ENCODE results near the gene PDCD10. TPM values are rescaled to one million over a fixed set of nuclear protein-coding genes. Genes with fewer than 3 reads are reported as not detected.
A peak's percentile ranks its signal among the peaks of the same experiment; 100 is the strongest.

Gene PDCD10
- total and polyA plus RNA-seq, 4 experiments from 2014 or later, result 43.8 to 133 (median 77.3) TPM

DNA sequence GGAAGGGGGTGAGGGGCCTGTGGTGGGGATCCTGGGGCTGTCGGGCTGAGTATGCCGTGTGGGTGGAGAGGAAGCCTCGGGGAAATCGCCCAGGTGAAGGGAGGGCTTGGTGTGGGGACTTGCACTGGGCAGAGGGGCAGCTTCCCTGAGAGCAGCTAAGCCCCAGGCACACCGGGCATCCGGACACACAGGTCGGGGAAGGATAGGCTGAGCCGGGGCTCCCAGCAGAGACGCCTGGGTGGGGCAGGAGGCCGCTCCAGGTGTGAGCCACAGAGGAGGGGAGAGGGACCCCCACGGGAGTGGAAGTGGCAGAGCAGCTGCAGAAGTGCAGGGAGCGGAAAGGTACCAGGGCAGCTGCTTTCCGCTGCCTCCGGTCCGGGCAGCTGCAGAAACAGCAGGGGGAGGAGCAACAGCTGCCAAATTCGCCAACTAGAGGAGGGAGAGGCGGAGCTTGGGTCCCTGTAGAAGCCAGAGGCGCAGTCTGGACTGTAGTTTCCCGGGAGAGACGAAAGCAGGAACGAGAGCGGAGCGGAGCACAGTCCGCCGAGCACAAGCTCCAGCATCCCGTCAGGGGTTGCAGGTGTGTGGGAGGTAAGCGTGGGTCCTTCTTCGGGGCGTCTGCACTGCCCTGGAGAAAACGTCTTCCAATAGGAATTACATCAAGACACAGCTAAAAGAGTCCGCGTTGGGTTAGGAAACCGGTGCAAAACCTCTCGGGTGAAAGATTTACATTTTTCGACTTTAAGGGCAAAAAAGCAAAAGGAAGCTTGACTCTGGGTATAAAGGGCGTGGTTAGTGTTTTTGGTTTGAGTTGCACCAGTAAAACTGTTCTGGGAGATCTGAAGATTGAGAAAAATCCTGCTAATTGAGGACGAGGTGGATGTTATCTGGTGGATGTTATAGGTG lies 794 bp upstream of the PDCD10 start, which contains the start of gene SERPINI1:
Gene SERPINI1 (plus strand): TSS at position 489 of the 906 bp plus-strand sequence. CDS start 53,408 bp downstream, outside the sequence.
- H3K27me3 ChIP-seq (ENCODE audit: insufficient read depth, low read length), result no peaks in the 10 kb centered on the region
- Mint-ChIP-seq H3K27me3 (no peaks in the 10 kb centered on the region), H3K4me1 (peaks cover 6 to 32% (median 19%) of the 10 kb centered on the region in 4 donors), H3K27ac (no peak within 1 kb of the TSS), H3K9me3 (no peaks in the 10 kb centered on the region), H3K36me3 (peaks cover 0 to 5% of the 10 kb centered on the region in 2 donors), H3K4me3 (peak within 1 kb of the TSS in 1 of 8 donors; percentile 32)
- no peaks in the 10 kb centered on the region for H3K36me3 ChIP-seq (ENCODE audit: insufficient read depth, low read length)
- POLR2A ChIA-PET (ENCODE audit: partially characterized antibody), result interaction anchor here (1.1 to 1.8 kb wide), 5 partner anchors 12 to 48 kb away, joined by 3 to 8 read pairs (median 6); no protein-coding TSS in a partner anchor
- no peaks in the 10 kb centered on the region for H3K9me3 ChIP-seq (ENCODE audit: control insufficient read depth in 1 of 2, low read length in 2 of 2)
- DNase-seq, result peak in 3 of 5 donors; percentile 66 to 83 (median 74)
- intact Hi-C loops (cut with micrococcal nuclease), result loop anchor here (2.0 kb wide), 1 partner anchor 45 kb away; no protein-coding TSS in a partner anchor
- CTCF ChIA-PET (ENCODE audit: partially characterized antibody), result interaction anchor here (1.2 to 1.5 kb wide), 4 partner anchors 14 to 356 kb away, joined by 3 to 8 read pairs (median 5); partner anchors contain the start of gene ZBBX
- H3K27ac ChIP-seq (ENCODE audit: low read depth, low read length), result peak within 1 kb of the TSS; percentile 85
- H3K4me3 ChIP-seq (ENCODE audit: low read length in 2 of 2), result peak within 1 kb of the TSS; percentile 99 to 100
- H3K4me1 ChIP-seq (ENCODE audit: insufficient read depth, low read length), result peaks cover 48% of the 10 kb centered on the region

DNA sequence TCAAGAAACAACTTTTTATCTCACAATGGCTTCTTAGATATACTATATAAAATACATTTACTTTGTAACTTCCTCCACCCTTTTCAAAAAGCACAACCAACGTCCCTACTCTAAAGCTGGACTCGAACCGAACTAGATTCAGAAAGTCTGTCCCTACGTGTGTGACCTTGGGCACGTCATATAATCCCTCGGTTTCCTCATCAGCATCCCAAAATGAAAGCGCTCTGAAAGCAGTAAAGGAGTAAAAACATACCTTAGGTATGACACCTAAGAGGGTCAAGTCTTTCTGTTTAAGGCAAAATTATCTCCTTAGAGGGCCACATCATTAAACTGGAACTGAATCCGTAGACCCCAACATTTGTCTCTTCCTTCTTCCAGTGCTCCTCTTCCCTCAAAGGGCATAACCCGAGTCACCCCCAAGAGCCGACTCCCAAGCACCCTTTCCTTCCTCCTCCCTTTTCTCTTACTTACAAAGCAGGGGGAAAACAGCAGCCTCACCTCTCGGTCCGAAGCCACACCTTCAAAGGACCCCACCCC lies 663 bp downstream of the PDCD10 start:
- ChIA-PET CTCF (ENCODE audit: partially characterized antibody) (interaction anchor here (1.1 kb wide), 1 partner anchor 49 kb away, joined by 4 read pairs; no protein-coding TSS in a partner anchor), POLR2A (ENCODE audit: partially characterized antibody) (interaction anchor here (1.2 to 1.8 kb wide), 2 partner anchors 17 to 46 kb away, joined by 4 to 6 read pairs; no protein-coding TSS in a partner anchor)
- Mint-ChIP-seq H3K9me3 (no peaks in the 10 kb centered on the region), H3K27ac (no peak overlapping the region), H3K4me1 (peaks cover 14 to 36% (median 24%) of the 10 kb centered on the region in 4 donors), H3K4me3 (no peak overlapping the region), H3K27me3 (no peaks in the 10 kb centered on the region), H3K36me3 (peaks cover 0 to 5% of the 10 kb centered on the region in 2 donors)
- no peaks in the 10 kb centered on the region for H3K27me3 ChIP-seq (ENCODE audit: insufficient read depth, low read length)
- H3K4me1 ChIP-seq (ENCODE audit: insufficient read depth, low read length), result peaks cover 63% of the 10 kb centered on the region
- DNase-seq, result peak in 1 of 5 donors; percentile 37
- peak overlapping the region; percentile 85 for H3K27ac ChIP-seq (ENCODE audit: low read depth, low read length)
- H3K36me3 ChIP-seq (ENCODE audit: insufficient read depth, low read length), result no peaks in the 10 kb centered on the region
- H3K9me3 ChIP-seq (ENCODE audit: control insufficient read depth in 1 of 2, low read length in 2 of 2), result no peaks in the 10 kb centered on the region
- intact Hi-C loops (cut with micrococcal nuclease), result loop anchor here (1.0 to 2.0 kb wide), 2 partner anchors 9 to 43 kb away; no protein-coding TSS in a partner anchor
- peak overlapping the region; percentile 99 to 100 for H3K4me3 ChIP-seq (ENCODE audit: low read length in 2 of 2)

GRCh38 chr3:167732313-167733065 lies 2.2 kb downstream of the PDCD10 start:
- H3K4me3 ChIP-seq (ENCODE audit: low read length in 2 of 2), result no peak overlapping the region
- intact Hi-C loops (cut with micrococcal nuclease), result no loop called here
- DNase-seq, result no peak
- Mint-ChIP-seq H3K4me3 (peak overlapping the region in 4 of 8 donors; percentile 11 to 47 (median 35)), H3K4me1 (peaks cover 23 to 44% (median 35%) of the 10 kb centered on the region in 4 donors), H3K27ac (peak overlapping the region in 5 of 7 donors; percentile 3 to 77 (median 30)), H3K9me3 (no peaks in the 10 kb centered on the region), H3K36me3 (peaks cover 0 to 12% of the 10 kb centered on the region in 2 donors), H3K27me3 (no peaks in the 10 kb centered on the region)
- no peaks in the 10 kb centered on the region for H3K27me3 ChIP-seq (ENCODE audit: insufficient read depth, low read length)
- no peaks in the 10 kb centered on the region for H3K36me3 ChIP-seq (ENCODE audit: insufficient read depth, low read length)
- POLR2A ChIA-PET (ENCODE audit: partially characterized antibody), result no interaction called here
- peaks cover 78% of the 10 kb centered on the region for H3K4me1 ChIP-seq (ENCODE audit: insufficient read depth, low read length)
- no peak overlapping the region for H3K27ac ChIP-seq (ENCODE audit: low read depth, low read length)
- CTCF ChIA-PET (ENCODE audit: partially characterized antibody), result interaction anchor here (0.7 to 1.1 kb wide), 2 partner anchors 9 to 48 kb away, joined by 3 to 4 read pairs; no protein-coding TSS in a partner anchor
- no peaks in the 10 kb centered on the region for H3K9me3 ChIP-seq (ENCODE audit: control insufficient read depth in 1 of 2, low read length in 2 of 2)

DNA sequence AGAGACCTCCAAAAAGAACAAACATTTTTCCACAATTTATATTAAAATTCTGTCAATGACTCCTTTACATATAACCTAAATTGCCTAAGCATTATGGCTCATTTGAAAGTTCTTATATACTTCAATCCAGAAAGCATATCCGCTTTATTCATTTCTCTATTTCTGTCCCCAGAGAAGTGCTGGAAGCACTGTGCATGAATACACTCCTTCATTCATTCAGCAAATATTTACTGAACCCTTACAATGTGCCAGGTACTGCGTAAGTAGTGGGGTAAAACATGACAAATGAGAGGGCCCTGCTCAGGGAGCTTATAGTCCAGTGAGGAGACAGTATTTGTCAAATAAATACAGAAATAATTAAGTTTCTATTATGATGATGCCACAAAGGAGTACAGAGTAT lies 3.3 kb downstream of the PDCD10 start:
- Histone ChIP-seq H3K36me3 (ENCODE audit: insufficient read depth, low read length) (no peaks in the 10 kb centered on the region), H3K9me3 (ENCODE audit: control insufficient read depth in 1 of 2, low read length in 2 of 2) (no peaks in the 10 kb centered on the region), H3K4me3 (ENCODE audit: low read length in 2 of 2) (peak overlapping the region in 1 of 2 donors; percentile 8), H3K4me1 (ENCODE audit: insufficient read depth, low read length) (peaks cover 83% of the 10 kb centered on the region), H3K27me3 (ENCODE audit: insufficient read depth, low read length) (no peaks in the 10 kb centered on the region), H3K27ac (ENCODE audit: low read depth, low read length) (no peak overlapping the region)
- Mint-ChIP-seq H3K4me3 (peak overlapping the region in 3 of 8 donors; percentile 6 to 56 (median 40)), H3K27ac (peak overlapping the region in 1 of 7 donors; percentile 62), H3K36me3 (peaks cover 0 to 13% of the 10 kb centered on the region in 2 donors), H3K27me3 (no peaks in the 10 kb centered on the region), H3K9me3 (no peaks in the 10 kb centered on the region), H3K4me1 (peaks cover 33 to 48% (median 40%) of the 10 kb centered on the region in 4 donors)
- CTCF ChIA-PET (ENCODE audit: partially characterized antibody), result no interaction called here
- POLR2A ChIA-PET (ENCODE audit: partially characterized antibody), result no interaction called here
- no peak for DNase-seq
- intact Hi-C loops (cut with micrococcal nuclease), result no loop called here

DNA sequence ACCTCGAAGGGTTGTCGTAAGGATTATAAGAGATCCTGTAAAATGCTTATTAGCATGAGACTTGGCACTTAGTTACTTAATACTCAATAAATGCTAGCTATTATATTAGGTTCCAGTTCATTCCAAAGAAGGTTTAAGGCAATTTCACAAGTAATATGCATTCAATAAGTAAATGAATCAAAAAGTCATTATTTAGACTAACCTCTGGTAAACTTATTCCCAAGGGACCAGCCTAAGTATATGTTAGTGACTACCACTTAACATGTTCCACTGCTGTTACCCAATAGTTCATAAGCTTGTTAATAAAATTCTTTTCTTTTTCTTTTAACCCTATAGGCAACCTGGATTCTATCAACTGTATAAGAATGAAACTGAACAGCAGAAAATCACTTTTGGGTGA lies 5.1 kb downstream of the PDCD10 start:
- POLR2A ChIA-PET (ENCODE audit: partially characterized antibody), result no interaction called here
- intact Hi-C loops (cut with micrococcal nuclease), result no loop called here
- CTCF ChIA-PET (ENCODE audit: partially characterized antibody), result interaction anchor here (1.4 kb wide), 1 partner anchor 12 kb away, joined by 8 read pairs; no protein-coding TSS in a partner anchor
- Histone ChIP-seq H3K36me3 (ENCODE audit: insufficient read depth, low read length) (no peaks in the 10 kb centered on the region), H3K9me3 (ENCODE audit: control insufficient read depth in 1 of 2, low read length in 2 of 2) (no peaks in the 10 kb centered on the region), H3K4me1 (ENCODE audit: insufficient read depth, low read length) (peaks cover 88% of the 10 kb centered on the region), H3K27ac (ENCODE audit: low read depth, low read length) (no peak overlapping the region), H3K4me3 (ENCODE audit: low read length in 2 of 2) (no peak overlapping the region), H3K27me3 (ENCODE audit: insufficient read depth, low read length) (no peaks in the 10 kb centered on the region)
- peak overlapping the region in 1 of 8 donors; percentile 1 for H3K4me3 Mint-ChIP-seq
- H3K4me1 Mint-ChIP-seq, result peaks cover 37 to 52% (median 50%) of the 10 kb centered on the region in 4 donors
- peaks cover 5 to 17% of the 10 kb centered on the region in 2 donors for H3K36me3 Mint-ChIP-seq
- H3K9me3 Mint-ChIP-seq, result no peaks in the 10 kb centered on the region
- no peak for DNase-seq
- H3K27me3 Mint-ChIP-seq, result no peaks in the 10 kb centered on the region
- H3K27ac Mint-ChIP-seq, result peak overlapping the region in 2 of 7 donors; percentile 2 to 19

- Histone ChIP-seq H3K4me3 (ENCODE audit: low read length in 2 of 2) (no peak overlapping the region), H3K36me3 (ENCODE audit: insufficient read depth, low read length) (peaks cover 5% of the 10 kb centered on the region), H3K4me1 (ENCODE audit: insufficient read depth, low read length) (peaks cover 93% of the 10 kb centered on the region), H3K27me3 (ENCODE audit: insufficient read depth, low read length) (no peaks in the 10 kb centered on the region), H3K27ac (ENCODE audit: low read depth, low read length) (no peak overlapping the region), H3K9me3 (ENCODE audit: control insufficient read depth in 1 of 2, low read length in 2 of 2) (no peaks in the 10 kb centered on the region)
- DNase-seq, result no peak
- Mint-ChIP-seq H3K36me3 (peaks cover 5 to 24% of the 10 kb centered on the region in 2 donors), H3K4me3 (peak overlapping the region in 3 of 8 donors; percentile 38 to 43 (median 41)), H3K4me1 (peaks cover 45 to 58% (median 58%) of the 10 kb centered on the region in 4 donors), H3K27me3 (no peaks in the 10 kb centered on the region), H3K27ac (peak overlapping the region in 5 of 7 donors; percentile 2 to 73 (median 48)), H3K9me3 (no peaks in the 10 kb centered on the region)
- intact Hi-C loops (cut with micrococcal nuclease), result no loop called here
- ChIA-PET CTCF (ENCODE audit: partially characterized antibody) (interaction anchor here (1.4 kb wide), 1 partner anchor 13 kb away, joined by 8 read pairs; no protein-coding TSS in a partner anchor), POLR2A (ENCODE audit: partially characterized antibody) (no interaction called here)
Observed at GRCh38 chr3:167728632-167729323, 5.9 kb downstream of the PDCD10 start.

Data from CD4-positive, alpha-beta memory T cell (primary cell).